HG03196 (cell line): ENCODE measurements around the gene MTOR.
"Not testable (repeated sequence)": the region's sequence is repeated elsewhere in the genome, so short reads cannot be mapped to it uniquely, and the experiment has no call there.

Experiments used
- ATAC-seq: cut with Tn5 transposase; IDR thresholded peaks from one replicate; pipeline ENCODE4 v1.9.1; 2021; ENCODE audit not compliant: unreplicated experiment

MTOR gene

DNA sequence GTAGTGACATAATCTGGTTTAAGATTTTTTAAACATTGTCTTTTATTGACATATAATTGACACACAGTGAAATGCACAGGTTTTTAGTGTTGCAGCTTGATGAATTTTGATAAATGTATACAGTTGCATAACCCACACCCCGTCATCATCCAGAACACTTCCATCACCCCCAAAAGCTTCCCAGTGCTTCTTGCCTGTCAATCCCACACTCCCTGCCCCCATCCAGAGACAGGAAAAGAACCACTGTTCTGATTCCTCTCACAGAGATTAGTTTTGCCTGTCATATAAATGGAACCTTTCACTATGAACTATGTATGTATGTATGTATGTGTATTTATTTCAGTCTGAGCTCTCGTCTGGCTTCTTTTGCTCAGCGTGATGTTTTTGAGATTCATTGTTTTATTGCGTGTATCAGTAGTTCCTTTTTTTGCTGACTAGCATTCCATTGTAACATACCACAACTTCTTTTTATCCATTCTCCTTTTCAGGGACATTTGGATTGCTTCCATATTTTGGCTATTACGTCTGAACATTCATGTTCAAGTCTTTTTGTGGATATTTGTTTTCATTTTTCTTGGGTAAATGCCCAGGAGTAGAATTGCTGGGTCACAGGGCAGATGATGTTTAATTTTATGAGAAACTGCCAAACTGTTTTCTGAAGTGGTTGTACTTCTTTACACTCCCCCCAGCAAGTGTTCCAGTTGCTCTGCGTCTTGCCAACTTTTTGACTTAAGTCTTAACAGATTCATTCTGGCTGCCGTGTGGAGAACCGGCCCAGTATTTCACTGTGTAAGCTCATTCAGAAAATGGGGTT lies 19.4 kb upstream of the MTOR start:
- ATAC-seq = no peak

DNA sequence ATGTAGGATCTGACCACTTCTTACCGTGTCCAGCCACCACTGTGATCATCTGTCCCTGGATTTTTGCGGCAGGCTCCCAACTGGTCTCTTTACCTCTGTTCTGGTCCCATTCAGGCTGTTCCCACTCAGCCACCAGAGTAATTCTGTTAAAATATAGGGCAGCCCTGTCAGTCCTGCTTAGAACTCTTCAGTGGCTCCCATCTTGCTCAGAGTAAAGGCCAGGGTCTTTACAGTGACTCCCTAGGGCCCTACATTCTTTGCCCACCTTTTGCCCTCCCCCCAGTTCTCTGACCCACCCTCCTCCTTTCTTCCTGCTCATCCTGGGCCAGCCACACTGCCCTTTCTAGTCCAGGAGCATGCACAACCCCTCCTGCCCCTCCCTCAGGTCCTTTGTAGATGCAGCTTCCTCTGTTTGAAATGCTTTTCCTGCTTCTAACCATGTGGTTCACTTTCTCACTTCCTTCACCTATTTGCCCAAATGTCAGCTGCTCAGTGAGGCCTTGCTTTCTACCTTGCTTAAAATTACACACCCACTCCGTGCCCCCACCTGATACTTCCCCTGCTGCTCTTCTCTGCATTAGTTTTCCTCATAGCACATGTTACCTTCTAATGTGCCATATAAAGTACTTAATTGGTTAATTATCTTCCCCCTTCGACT lies 18.5 kb upstream of the MTOR start:
- ATAC-seq = no peak

DNA sequence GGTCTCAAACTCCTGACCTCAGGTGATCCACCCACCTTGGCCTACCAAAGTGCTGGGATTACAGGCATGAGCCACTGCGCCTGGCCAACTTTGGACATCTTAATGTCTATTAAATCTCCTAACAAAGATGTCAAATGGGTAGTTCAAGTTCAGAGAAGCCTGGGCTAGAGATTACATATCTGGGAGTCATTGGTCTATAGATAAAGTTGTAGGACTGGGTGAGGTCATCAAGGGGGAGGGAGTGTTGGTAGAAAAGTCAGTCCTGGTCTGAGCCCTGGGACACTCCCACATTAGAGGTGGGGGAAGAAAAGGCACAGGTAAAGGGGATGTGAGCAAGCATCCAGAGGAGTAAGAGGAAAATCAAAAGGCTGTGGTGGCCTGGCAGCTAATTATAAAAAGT lies 17.3 kb upstream of the MTOR start:
- ATAC-seq = no peak

DNA sequence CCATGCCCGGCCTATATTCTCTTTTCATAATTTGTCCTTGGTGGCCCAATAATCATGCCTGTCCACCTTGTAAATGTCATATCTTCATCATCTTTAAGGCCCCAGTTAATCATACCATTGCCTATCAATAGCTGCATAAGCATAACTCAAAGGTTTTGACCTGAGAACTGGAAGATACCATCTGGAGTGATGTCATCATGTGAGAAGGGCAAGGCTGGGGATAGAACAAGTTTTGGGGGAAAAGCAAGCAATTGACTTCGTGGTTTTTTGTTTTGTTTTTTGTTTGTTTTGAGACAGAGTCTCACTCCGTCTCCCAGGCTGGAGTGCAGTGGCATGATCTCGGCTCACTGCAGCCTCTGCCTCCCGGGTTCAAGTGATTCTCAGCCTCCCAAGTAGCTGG lies 16.8 kb upstream of the MTOR start:
- no peak for ATAC-seq

DNA sequence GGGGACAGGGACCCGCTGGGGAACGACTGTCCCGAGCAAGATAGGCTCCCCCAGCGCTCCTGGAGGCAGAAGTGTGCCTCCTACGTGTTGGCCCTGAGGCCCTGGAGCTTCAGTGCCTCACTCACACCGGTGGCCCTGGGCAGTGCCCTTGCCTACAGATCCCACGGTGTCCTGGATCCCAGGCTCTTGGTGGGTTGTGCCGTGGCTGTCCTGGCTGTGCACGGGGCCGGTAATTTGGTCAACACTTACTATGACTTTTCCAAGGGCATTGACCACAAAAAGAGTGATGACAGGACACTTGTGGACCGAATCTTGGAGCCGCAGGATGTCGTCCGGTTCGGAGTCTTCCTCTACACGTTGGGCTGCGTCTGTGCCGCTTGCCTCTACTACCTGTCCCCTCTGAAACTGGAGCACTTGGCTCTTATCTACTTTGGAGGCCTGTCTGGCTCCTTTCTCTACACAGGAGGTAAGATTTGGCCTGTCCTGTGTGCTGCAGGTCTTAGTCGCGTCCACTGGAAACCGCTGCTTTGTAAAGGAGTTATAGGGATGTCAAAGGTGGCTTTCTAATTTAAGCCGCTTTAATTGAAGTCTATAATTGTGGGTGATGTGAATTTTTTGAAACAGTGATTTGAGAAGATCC lies 11.4 kb upstream of the MTOR start:
- ATAC-seq = no peak

DNA sequence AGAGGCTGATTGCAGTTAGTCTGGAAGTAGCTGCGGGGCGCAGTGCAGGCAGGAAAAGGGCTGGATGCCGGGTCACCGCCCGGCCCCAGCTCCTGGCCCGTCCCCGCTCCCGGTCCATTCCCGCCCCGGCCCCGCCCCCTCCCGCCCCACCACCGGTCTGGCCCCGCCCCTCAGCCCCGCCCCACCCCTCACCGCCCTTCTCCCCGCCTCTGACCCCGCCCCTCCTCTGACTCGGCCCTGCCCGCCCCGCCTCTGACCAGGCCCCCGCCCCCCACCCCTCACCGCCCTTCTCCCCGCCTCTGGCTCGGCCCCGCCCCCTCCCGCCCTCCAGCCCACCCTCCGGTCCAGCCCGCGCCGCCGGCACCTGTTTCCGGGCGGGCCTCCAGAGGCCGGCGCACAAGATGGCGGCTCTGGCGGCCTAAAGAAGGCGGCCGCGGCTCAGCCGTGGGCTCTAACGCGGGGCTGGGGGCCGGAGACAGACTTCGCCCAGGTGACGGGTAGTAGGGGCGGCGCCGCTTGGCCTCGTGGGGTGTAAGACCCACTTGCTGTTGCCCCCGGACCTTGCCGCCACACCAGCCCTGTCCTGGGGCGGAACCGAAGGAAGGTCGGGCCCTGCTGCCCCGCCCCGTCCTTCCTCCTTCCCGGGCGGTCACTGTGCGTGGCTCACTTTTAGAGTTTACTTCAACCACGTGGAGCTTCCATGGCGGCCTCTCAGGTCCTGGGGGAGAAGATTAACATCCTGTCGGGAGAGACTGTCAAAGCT lies 10.7 kb upstream of the MTOR start, which contains the start of gene UBIAD1:
UBIAD1 (plus strand) TSS at position 367 of the 763 bp plus-strand sequence; CDS start at position 701, 334 bp downstream.
- peak; percentile 80 for ATAC-seq

DNA sequence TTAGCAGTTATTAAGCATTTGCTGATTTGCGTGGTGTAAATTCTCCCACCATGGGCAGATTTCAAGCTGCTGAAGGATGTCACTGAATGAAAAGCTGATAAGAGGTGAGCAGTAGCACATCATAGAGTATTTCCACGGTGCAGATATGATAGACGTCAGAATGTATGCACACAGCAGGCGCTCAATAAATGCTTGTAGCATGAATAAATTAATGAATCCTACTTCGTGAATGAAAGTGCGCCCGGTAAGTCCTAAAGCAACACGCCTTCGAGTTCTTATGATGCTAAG lies 10.1 kb upstream of the MTOR start:
- ATAC-seq = no peak

DNA sequence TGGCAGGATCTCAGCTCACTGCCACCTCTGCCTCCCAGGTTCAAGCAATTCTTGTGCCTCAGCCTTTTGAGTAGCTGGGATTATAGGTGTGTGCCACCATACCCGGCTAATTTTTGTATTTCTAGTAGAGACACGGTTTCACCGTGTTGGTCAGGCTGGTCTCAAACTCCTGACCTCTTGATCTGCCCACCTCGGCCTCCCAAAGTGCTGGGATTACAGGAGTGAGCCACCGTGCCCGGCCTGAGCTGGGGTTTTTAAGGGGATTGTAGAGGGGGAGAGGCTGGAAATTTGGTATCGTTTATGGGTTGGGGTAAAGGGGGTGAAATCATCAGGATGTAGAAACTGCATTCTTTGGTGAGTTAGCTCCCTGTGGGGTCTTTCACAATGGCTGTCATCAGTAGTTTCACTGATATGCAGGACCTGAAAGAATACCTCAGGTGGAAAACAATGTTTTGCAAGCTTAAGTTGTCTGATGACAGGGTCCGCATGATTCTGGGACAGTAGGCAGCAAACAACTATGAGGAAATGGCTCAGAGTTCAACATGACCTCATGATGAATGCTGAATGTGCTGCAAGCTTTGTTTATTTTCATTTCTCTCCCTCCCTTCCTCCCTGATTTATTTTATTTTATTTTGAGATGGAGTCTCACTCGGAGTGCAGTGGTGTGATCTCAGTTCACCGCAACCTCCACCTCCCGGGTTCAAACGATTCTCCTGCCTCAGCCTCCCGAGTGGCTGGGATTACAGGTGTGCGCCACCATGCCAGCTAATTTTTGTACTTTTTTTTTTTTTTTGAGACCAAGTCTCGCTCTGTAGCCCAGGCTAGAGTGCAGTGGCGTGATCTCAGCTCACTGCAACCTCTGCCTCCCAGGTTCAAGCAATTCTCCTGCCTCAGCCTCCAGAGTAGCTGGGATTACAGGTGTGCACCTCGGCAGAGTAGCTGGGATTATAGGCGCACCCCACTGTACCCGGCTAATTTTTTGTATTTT lies 5.3 kb upstream of the MTOR start:
- not testable (repeated sequence) for ATAC-seq

DNA sequence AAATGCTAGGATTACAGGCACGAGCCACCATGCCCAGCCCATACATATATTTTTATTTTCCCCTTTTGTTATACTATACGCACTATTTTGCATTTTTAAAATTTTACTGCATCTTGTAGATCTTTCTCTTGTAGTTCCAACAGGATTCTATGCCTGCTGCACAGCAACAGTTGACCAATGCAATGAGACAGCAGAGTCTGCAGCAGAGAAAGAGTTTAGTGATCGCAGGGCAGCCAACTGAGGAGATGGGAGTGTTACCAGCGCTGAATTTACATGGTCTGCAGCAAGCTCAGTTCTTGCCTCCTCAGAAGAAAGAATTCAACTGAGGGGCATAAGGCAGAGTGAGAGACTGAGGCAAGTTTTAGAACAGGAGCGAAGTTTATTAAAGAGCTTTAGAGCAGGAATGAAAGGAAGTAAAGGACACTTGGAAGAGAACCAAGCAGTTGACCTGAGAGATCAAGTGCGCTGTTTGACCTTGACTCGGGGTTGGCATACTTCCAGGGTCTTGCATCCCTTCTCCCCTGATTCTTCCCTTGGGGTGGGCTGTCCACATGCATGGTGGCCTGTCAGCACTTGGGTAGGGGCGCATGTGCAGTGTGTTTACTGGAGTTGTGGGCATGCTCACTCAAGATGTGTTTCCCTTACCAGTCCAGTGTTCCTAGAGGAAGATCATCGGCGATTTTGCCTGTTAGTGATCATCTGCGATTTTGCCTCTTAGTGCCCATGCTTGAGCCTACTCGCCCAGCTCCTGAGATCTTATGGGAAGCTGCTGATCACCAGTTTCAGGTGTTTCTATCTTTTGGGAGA lies 4.1 kb upstream of the MTOR start:
- ATAC-seq = no peak

DNA sequence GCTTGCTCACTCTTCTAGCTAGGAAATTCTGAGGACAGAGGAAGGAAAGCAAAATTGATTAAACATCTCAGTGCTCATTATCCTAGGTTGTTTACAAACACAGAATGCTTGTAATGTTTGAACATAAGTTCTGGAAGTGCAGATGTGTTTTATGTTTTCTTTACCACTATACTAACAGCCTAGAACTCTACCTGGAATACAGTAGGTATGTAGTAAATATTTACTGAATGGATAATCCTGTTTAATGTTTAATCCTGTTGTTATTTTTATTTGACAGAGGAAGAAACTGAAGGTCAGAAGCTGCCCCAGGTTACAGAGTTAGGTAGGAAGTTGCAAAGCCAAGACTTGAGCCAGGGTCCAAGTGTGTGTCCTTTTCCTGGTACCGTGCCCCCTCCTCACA lies 6.1 kb downstream of the MTOR start:
- ATAC-seq = no peak

DNA sequence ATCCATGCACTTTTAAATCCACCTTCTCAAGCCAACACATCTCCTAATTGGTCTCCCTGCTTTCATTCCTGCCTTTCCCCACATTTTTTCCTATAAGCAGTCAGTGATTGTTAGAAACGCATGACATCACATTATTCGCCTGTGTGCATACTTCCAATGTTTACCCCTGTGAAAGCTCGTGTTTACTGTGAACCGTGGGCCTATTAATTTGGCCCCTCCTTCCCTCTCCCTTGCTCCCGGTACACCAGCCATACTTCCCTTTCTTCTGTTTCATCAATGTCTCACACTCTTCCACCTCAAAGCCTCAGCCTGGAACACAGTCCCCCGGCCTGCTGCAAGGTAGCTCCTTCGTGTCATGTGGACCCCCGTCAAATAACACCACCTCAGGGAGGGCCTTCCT lies 9.1 kb downstream of the MTOR start:
- no peak for ATAC-seq

DNA sequence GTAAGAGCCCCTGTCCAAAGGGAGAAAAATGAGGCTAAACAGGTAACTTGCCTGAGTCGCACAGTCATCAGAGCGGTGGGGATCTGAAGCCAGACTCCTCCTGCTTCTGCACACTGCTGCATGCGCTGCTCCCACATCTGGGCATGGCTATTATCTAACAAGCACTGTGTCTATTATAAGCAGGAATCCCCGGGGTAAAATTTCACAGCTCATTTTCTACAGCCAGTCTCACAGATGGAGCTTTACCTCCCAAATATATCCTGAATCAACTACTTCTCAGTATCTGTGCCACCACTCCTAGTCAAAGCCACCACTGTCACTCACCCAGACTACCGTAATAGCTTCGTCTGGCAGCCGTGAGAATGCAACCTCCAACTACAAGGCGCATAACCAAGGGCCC lies 9.8 kb downstream of the MTOR start:
- no peak for ATAC-seq

DNA sequence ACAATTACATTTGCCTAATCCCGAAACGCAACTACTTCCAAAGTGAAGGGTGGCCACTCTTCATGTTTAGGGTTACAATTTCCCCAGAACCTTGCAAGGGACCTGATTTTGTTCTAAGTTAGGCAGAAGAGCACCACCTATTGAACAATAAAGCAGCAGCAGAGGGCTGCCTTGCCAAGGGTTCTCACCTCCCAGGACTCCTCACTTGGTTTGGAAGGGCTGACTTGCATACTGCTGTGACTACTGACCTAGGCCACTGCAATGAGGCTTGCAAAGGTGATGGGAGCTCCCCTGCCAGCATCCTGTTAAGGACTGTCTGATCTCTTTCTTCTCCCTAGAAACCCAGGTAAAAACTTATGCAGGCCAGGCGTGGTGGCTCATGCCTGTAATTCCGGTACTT lies 14.2 kb downstream of the MTOR start:
- ATAC-seq = no peak

DNA sequence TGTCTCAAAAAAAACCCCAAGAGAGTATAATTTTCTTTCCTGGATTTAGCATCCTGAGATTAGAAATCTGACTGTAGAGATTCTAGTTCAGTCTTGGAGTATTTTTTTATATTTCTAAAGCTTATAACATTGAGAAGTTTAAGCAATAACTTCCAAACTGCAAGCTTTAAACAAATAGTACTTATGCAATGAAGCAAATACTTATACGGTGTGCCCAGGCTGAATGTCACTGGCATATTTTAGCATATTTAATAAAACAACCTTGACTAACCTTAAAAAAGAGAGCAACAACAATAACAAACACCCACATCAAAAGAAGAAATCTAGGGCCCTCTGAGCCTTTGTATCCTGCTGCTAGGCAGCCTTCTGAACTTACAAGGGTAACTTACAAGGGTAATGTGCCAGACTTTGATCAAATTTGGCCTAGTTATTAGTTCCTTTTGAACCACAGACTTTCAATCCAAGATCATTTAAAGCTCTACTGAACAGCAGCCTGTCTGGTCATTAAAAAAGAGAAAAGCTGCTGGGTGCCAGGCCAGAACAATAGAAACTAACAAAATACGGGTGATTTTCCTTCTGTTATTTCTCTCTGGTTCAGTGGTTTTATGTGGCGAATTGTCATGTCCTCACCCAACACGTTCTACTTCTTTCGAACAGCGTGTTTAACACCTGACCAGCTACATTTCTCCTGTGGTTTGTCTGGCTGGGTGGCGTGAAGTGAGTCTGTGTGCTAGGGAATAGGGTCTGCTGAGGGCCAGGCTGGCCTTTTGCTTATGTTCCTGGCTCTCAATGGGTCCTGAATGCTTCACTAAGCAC lies 16.2 kb downstream of the MTOR start:
- no peak for ATAC-seq

DNA sequence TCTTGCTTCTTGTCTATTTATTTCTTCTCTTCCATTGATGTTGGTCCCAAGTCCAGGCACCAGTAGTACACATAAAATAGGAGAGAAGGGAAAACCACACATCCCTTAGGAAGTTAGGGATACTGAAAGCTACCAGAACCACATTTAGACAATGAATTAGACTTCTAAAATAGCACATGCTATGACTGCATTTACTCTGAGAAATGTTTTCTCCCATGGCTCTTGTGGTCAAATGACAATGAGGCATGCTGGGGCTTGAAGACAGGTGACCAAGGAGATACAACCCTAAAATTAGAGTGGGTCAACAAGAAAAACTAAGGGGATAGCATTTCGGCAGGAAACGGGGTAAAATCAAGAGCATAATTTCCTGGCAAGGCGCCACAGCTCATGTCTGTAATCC lies 17.1 kb downstream of the MTOR start:
- no peak for ATAC-seq

DNA sequence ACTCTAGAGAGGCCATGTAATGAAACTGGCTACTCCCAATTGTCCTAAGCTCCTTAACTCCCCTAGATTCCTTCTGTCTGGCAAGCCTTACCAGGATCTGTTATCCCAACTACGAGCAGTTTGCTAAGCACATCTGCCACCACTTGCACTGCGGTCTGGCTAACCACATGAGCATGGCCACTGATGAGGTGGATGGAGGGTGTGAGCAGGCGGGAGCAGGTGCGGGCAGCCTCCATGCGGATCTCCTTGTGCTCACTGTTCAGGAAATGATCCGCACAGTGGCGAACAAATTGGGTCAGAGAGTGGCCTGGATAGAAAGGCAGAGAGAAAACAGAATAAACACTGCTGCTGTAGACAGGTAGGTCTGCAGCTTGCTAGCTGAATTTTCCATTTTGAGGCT lies 24.0 kb downstream of the MTOR start:
- no peak for ATAC-seq

DNA sequence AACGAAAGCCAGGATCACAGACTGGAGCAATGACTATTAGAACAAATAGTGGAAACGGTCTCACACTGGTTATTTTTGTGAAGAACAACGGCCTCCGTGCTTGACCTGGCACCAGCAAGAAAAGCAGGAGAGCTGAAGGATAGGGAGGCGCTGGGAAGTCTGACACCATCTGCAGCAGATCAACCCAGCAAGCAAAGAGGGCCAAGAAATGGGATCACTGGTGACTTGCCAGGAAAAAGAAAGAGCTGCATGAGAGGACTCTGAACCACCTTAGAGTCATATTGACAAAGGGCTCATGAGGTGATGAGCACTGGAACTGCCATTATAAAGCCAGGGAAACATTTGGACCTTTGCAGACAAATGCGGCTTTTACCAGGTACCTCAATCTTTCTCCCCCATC lies 25.0 kb downstream of the MTOR start:
- no peak for ATAC-seq

DNA sequence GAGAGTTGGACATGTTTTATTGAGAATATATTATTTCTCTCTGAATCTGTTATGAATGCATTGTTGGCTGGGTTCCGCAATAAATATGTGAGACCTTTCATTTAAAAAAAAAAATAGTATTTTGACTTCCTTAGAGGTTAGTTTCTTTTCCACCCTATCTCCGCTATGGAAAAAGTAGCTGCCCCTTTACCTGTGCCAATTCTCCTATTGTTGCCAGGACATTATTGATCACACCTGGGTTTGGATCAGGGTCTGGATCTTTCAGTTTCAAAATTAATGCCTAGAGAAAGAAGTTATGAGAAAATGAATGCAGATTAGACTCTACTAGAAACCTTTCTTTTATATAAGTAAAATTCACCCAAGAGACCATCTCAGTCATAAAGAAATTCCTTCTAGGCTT lies 29.1 kb downstream of the MTOR start:
- no peak for ATAC-seq

DNA sequence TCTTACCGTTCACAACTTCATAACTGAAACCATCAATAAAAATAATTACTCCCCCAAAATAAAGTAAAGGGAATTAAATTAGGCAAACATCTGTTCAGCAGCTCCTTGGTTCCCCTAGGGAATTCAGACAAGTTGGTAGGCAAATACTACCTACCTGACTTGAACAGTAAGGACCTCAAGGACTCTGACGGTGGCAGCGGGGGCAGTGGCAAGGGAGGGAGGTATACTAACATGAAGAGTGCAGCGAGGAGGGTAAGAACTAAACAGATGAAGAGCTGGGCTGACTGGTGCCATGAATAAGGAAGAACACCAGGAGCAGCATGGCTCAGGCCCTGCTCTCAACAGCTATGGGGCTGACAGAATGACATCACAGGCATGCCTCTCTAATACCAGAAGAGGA lies 33.1 kb downstream of the MTOR start:
- ATAC-seq = no peak
